Right lobe of liver (tissue), 4 donors: ENCODE measurements around the gene PDE6D.

ENCODE experiments used
- POLR2A ChIP-seq: fragments of 450-650 bp; IDR thresholded peaks from one replicate; pipeline ENCODE4 v1.6.1; 2017; ENCODE audit warnings: antibody characterized with exemption, mild to moderate bottlenecking
- TF ChIP-seq, protein P1 (sequence below), 4 donors: fragments of 200-600 bp in 3 of 4; fragments of 450-650 bp in 1 of 4; IDR thresholded peaks; one replicate each; pipeline versions ENCODE4 v1.5.1 to v1.8.0; 2016 to 2022; ENCODE audit warnings: antibody characterized with exemption in 4 of 4, mild to moderate bottlenecking in 2 of 4
- donor health status: DM: no; HTN: no; CAD: no.
- donor health status: DM: no; HTN: no; CAD: no.
- donor health status: DM: no; HTN: yes; CAD: no.

DNA sequence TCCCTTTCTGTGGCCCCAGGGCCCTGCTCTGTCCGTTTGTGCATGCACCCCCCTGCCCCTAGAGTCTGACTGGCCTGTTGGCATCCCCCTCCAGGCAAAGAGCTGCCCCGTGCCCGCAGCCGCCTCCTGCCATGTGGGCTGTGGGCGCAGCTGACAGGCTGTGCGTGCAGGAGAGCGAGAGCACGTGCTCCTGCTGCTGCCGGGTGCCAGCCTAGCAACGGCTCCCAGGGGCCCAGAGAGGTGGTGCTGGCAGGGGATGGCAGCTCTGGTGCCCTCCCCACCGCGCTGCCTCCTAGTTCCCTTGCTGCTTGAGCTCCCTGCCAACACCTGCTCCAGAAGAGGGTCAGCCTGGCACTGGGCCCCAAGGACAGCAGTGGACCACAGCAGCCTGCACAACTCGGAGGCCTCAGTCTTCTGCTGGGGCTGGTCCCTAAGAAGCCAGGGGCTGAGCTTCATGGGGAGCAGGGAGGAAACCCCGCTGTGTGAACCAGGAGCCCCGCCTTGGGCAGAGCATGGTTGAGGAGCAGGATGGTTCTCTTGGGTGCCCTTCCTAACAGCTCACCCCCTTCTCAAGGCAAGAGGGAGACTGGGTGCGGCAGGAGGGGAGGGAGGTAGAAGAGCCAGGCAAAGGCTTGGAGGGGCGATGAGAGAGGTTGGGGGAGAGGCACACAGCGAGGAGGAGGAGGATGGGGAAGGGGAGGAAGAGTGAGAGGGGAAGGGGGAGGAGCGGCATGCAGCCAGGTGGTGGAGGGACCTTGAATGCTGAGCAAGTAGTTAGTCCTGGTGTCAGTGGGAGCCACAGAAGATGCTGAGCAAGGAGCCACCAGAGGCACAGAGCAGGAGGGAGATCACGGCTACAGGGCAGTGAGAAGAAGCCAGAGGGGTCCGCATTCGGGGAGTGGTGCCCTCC lies 96.5 kb downstream of the PDE6D start:
- TF ChIP-seq, protein P1, sequence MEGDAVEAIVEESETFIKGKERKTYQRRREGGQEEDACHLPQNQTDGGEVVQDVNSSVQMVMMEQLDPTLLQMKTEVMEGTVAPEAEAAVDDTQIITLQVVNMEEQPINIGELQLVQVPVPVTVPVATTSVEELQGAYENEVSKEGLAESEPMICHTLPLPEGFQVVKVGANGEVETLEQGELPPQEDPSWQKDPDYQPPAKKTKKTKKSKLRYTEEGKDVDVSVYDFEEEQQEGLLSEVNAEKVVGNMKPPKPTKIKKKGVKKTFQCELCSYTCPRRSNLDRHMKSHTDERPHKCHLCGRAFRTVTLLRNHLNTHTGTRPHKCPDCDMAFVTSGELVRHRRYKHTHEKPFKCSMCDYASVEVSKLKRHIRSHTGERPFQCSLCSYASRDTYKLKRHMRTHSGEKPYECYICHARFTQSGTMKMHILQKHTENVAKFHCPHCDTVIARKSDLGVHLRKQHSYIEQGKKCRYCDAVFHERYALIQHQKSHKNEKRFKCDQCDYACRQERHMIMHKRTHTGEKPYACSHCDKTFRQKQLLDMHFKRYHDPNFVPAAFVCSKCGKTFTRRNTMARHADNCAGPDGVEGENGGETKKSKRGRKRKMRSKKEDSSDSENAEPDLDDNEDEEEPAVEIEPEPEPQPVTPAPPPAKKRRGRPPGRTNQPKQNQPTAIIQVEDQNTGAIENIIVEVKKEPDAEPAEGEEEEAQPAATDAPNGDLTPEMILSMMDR (IDR thresholded peaks at IDR 0.05) = no peak
- TF ChIP-seq POLR2A = no peak
